Karpas-422 (cell line): Measurements from ENCODE around the gene PCDHGA4. TPM values are rescaled to one million over a fixed set of nuclear protein-coding genes. Genes with fewer than 3 reads are reported as not detected.
"Not testable (repeated sequence)": the region's sequence is repeated elsewhere in the genome, so short reads cannot be mapped to it uniquely, and the experiment has no call there.

Experiments
- DNase-seq: peaks from one replicate; pipeline ENCODE4 v3.0.0-alpha.2; 2015
- H2AFZ ChIP-seq: fragments of 200-600 bp; sonication (generic); 2 replicates; pipeline ENCODE4 v1.6.1; 2014; ENCODE audit warnings: antibody characterized with exemption, low read length, mixed read lengths
- H3K27ac ChIP-seq: fragments of 200-600 bp; sonication (generic); 2 replicates; pipeline ENCODE4 v1.5.1; 2014; ENCODE audit warnings: mild to moderate bottlenecking, low read length, moderate library complexity
- H3K27me3 ChIP-seq: fragments of 200-600 bp; sonication (generic); 2 replicates; pipeline ENCODE4 v1.6.1; 2014; ENCODE audit warnings: low read length, mixed read lengths
- H3K36me3 ChIP-seq: fragments of 200-600 bp; sonication (generic); 2 replicates; pipeline ENCODE4 v1.6.1; 2014; ENCODE audit warnings: low read length, mixed read lengths; ENCODE audit not compliant: insufficient read depth
- H3K4me1 ChIP-seq: fragments of 200-600 bp; sonication (generic); 2 replicates; pipeline ENCODE4 v1.6.1; 2014; ENCODE audit warnings: mild to moderate bottlenecking, low read length, mixed read lengths
- H3K4me2 ChIP-seq: fragments of 200-600 bp; sonication (generic); 2 replicates; pipeline ENCODE4 v1.6.1; 2014; ENCODE audit warnings: low read length, low read depth, mild to moderate bottlenecking; ENCODE audit not compliant: poor library complexity, severe bottlenecking
- H3K4me3 ChIP-seq: fragments of 200-600 bp; sonication (generic); 2 replicates; pipeline ENCODE4 v1.5.1; 2014; ENCODE audit warnings: mild to moderate bottlenecking, antibody characterized with exemption, low read length, mixed read lengths
- H3K79me2 ChIP-seq: fragments of 200-600 bp; sonication (generic); 2 replicates; pipeline ENCODE4 v1.6.1; 2014; ENCODE audit warnings: mild to moderate bottlenecking, low read length, mixed read lengths
- H3K9ac ChIP-seq: fragments of 200-600 bp; sonication (generic); 2 replicates; pipeline ENCODE4 v1.6.0; 2014; ENCODE audit warnings: low read length
- H3K9me2 ChIP-seq: fragments of 200-600 bp; sonication (generic), shearing (Covaris generic); replicated peaks from 2 replicates; pipeline ENCODE4 v1.6.0; 2014; ENCODE audit warnings: mild to moderate bottlenecking, low read length, moderate library complexity; ENCODE audit not compliant: insufficient read depth
- H3K9me3 ChIP-seq: fragments of 300-700, 200-600 bp; sonication (generic); 2 replicates; pipeline ENCODE4 v1.6.1; 2014; ENCODE audit warnings: low read length, mixed read lengths
- H4K20me1 ChIP-seq: fragments of 200-600 bp; sonication (generic); 2 replicates; pipeline ENCODE4 v1.6.1; 2014; ENCODE audit warnings: mild to moderate bottlenecking, antibody characterized with exemption, low read length, low read depth; ENCODE audit not compliant: insufficient read depth
- total RNA-seq: library from RNA; depleted of rRNA; stranded (reverse); fragments of >200 nt; shearing (Covaris generic); gene quantifications from 2 replicates; pipeline ENCODE4 v1.2.3, GENCODE V29; 2014; ENCODE audit warnings: low replicate concordance; rRNA removed

PCDHGA4 gene
- 11.1 and 13.5 TPM in 2 replicates for total RNA-seq

GRCh38 chr5:141354900-141355469, at the start of gene PCDHGA4:
TSS of gene PCDHGA4 (plus strand) at chr5:141355021. CDS start at chr5:141355108, 87 bp downstream.
- no peak within 1 kb of the TSS for H3K27ac ChIP-seq

GRCh38 chr5:141306630-141307029, 48.2 kb upstream of the PCDHGA4 start:
- H2AFZ ChIP-seq, result no peak overlapping the region
- peaks cover 64% of the 10 kb centered on the region for H3K79me2 ChIP-seq
- H3K9ac ChIP-seq, result no peak overlapping the region
- DNase-seq, result no peak
- H3K4me3 ChIP-seq, result no peak overlapping the region
- no peaks in the 10 kb centered on the region for H3K36me3 ChIP-seq
- no peaks in the 10 kb centered on the region for H3K4me1 ChIP-seq
- no peaks in the 10 kb centered on the region for H3K9me2 ChIP-seq
- H4K20me1 ChIP-seq, result no peaks in the 10 kb centered on the region
- H3K27ac ChIP-seq, result no peak overlapping the region
- H3K27me3 ChIP-seq, result no peaks in the 10 kb centered on the region
- peaks cover 44% of the 10 kb centered on the region for H3K9me3 ChIP-seq
- no peak overlapping the region for H3K4me2 ChIP-seq

More at GRCh38 chr5:141354900-141355469, at the start of gene PCDHGA4:
- H3K9ac ChIP-seq, result no peak within 1 kb of the TSS
- peaks cover 38% of the 10 kb centered on the region for H3K79me2 ChIP-seq
- H3K4me2 ChIP-seq, result peak within 1 kb of the TSS; percentile 38
- H3K27me3 ChIP-seq, result no peaks in the 10 kb centered on the region
- H3K4me1 ChIP-seq, result peaks cover 26% of the 10 kb centered on the region
- peaks cover 28% of the 10 kb centered on the region; the same call in 1 of the 2 replicates for H3K36me3 ChIP-seq
- H4K20me1 ChIP-seq, result no peaks in the 10 kb centered on the region
- H3K9me2 ChIP-seq, result no peaks in the 10 kb centered on the region
- H3K4me3 ChIP-seq, result peak within 1 kb of the TSS; percentile 27; the same call in 1 of the 2 replicates
- peak; percentile 58 for DNase-seq
- H2AFZ ChIP-seq, result no peak within 1 kb of the TSS
- peaks cover 13% of the 10 kb centered on the region for H3K9me3 ChIP-seq

- Histone ChIP-seq H3K79me2 (peaks cover 76% of the 10 kb centered on the region), H3K9ac (no peak overlapping the region), H3K4me3 (no peak overlapping the region), H4K20me1 (no peaks in the 10 kb centered on the region), H3K9me2 (no peaks in the 10 kb centered on the region), H3K36me3 (peaks cover 46% of the 10 kb centered on the region), H3K4me1 (no peaks in the 10 kb centered on the region), H2AFZ (no peak overlapping the region), H3K4me2 (no peak overlapping the region), H3K9me3 (peaks cover 52% of the 10 kb centered on the region), H3K27me3 (no peaks in the 10 kb centered on the region), H3K27ac (no peak overlapping the region)
- no peak for DNase-seq
Observed at GRCh38 chr5:141313711-141314110, 41.1 kb upstream of the PCDHGA4 start.

DNA sequence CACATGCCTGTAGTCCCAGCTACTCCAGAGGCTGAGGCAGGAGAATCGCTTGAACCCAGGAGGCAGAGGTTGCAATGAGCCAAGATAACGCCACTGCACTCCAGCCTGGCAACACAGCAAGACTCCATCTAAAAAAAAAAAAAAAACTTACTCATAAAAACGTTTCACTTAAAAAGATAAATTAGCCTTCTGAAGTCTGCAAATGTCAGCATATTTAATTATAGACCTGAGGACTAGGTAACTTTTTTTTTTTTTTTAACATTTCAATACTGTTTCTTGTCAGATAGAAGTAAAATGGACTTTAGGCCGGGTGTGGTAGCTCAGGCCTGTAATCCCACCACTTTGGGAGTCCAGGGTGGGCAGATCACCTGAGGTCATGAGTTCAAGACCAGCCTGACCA, 37.9 kb upstream of the PCDHGA4 start:
- not testable (repeated sequence) for H3K4me3 ChIP-seq, H3K27me3 ChIP-seq, H2AFZ ChIP-seq, H4K20me1 ChIP-seq, H3K4me2 ChIP-seq, H3K9ac ChIP-seq, DNase-seq, H3K27ac ChIP-seq, H3K9me2 ChIP-seq
- Histone ChIP-seq H3K9me3 (peaks cover 54% of the 10 kb centered on the region), H3K79me2 (peaks cover 77% of the 10 kb centered on the region), H3K36me3 (peaks cover 61% of the 10 kb centered on the region), H3K4me1 (peaks cover 13% of the 10 kb centered on the region)

- peaks cover 56% of the 10 kb centered on the region for H3K79me2 ChIP-seq
- no peak overlapping the region for H3K9ac ChIP-seq
- no peak overlapping the region for H3K4me2 ChIP-seq
- no peaks in the 10 kb centered on the region for H3K9me2 ChIP-seq
- no peaks in the 10 kb centered on the region for H4K20me1 ChIP-seq
- H3K36me3 ChIP-seq, result peaks cover 45% of the 10 kb centered on the region
- H2AFZ ChIP-seq, result no peak overlapping the region
- H3K27ac ChIP-seq, result no peak overlapping the region
- no peak for DNase-seq
- peak overlapping the region; percentile 90 for H3K4me3 ChIP-seq
- H3K27me3 ChIP-seq, result no peaks in the 10 kb centered on the region
- peaks cover 50% of the 10 kb centered on the region for H3K9me3 ChIP-seq
- peaks cover 13% of the 10 kb centered on the region for H3K4me1 ChIP-seq
Observed at GRCh38 chr5:141319202-141319601, 35.6 kb upstream of the PCDHGA4 start.

GRCh38 chr5:141319699-141320098, 35.1 kb upstream of the PCDHGA4 start:
- Histone ChIP-seq H4K20me1 (no peaks in the 10 kb centered on the region), H3K27ac (no peak overlapping the region), H3K4me2 (peak overlapping the region; percentile 71), H3K36me3 (peaks cover 44% of the 10 kb centered on the region), H3K9me3 (peaks cover 49% of the 10 kb centered on the region), H3K9me2 (no peaks in the 10 kb centered on the region), H2AFZ (no peak overlapping the region), H3K79me2 (peaks cover 53% of the 10 kb centered on the region), H3K4me3 (peak overlapping the region; percentile 90), H3K9ac (no peak overlapping the region), H3K4me1 (peaks cover 13% of the 10 kb centered on the region), H3K27me3 (no peaks in the 10 kb centered on the region)
- no peak for DNase-seq

DNA sequence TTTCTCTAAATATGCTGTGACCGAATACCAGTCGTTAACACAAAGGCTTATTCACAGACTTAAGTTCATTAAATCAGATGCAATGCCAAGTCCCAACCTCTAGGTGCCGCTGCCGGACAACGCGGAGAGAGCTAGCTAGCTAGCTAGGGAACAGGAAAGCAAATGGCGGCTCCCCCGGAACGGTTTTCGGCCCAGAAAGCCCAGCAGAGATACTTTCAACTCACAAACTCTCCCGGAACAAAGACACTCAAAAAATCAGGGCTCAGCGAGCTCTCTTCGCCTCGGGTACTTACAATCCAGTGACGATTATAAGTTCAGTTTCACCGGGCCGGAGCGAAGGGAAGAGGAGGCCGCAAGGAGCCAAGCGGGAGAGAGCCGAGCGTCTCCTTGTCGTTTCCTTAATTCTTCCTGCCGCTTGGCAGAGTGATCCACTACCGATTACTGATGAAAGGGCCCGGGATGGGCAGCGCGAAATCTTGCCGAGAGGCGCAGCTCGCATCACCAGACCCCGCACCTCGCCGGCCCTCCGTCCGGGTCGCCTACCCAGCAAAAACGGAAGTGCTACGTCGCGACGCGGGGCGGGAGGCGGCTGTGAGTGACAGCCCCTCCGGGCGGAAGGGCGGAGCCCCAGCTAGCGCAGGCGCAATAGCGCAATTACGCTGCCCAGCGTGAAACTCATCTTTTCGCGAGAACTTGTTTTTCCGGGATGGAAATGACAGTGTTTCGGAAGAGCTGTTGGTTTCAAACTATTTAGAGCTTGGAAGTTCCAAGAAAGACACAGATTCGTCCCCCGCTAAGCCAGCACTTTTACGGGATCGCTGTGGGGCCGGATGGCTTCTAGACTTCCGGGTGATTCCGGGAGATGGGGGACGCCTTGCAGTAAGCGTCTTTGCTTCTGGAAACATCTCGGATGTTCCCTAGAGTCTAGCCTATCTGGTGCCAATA, 34.3 kb upstream of the PCDHGA4 start, which contains the start of gene TAF7:
TAF7 (minus strand) TSS at position 560 of the 945 bp plus-strand sequence. CDS start 740 bp downstream, outside the sequence.
- peak within 1 kb of the TSS; percentile 71 for H3K4me2 ChIP-seq
- peaks cover 41% of the 10 kb centered on the region for H3K9me3 ChIP-seq
- peaks cover 37% of the 10 kb centered on the region for H3K36me3 ChIP-seq
- H3K9me2 ChIP-seq, result no peaks in the 10 kb centered on the region
- DNase-seq, result peak; percentile 98
- H4K20me1 ChIP-seq, result no peaks in the 10 kb centered on the region
- peak within 1 kb of the TSS; percentile 90 for H3K4me3 ChIP-seq
- H3K27ac ChIP-seq, result peak within 1 kb of the TSS; percentile 84
- peaks cover 45% of the 10 kb centered on the region for H3K79me2 ChIP-seq
- H2AFZ ChIP-seq, result peak within 1 kb of the TSS; percentile 81
- H3K4me1 ChIP-seq, result peaks cover 13% of the 10 kb centered on the region
- no peaks in the 10 kb centered on the region for H3K27me3 ChIP-seq
- peak within 1 kb of the TSS; percentile 89 for H3K9ac ChIP-seq

- no peak overlapping the region for H3K9ac ChIP-seq
- peaks cover 32% of the 10 kb centered on the region for H3K9me3 ChIP-seq
- peaks cover 25% of the 10 kb centered on the region for H3K36me3 ChIP-seq
- no peak for DNase-seq
- H2AFZ ChIP-seq, result no peak overlapping the region
- H3K79me2 ChIP-seq, result peaks cover 34% of the 10 kb centered on the region
- no peak overlapping the region for H3K4me3 ChIP-seq
- no peak overlapping the region for H3K27ac ChIP-seq
- H4K20me1 ChIP-seq, result no peaks in the 10 kb centered on the region
- peaks cover 13% of the 10 kb centered on the region for H3K4me1 ChIP-seq
- no peaks in the 10 kb centered on the region for H3K9me2 ChIP-seq
- no peak overlapping the region for H3K4me2 ChIP-seq
- H3K27me3 ChIP-seq, result no peaks in the 10 kb centered on the region
Observed at GRCh38 chr5:141322261-141322660, 32.6 kb upstream of the PCDHGA4 start.
